ENCODE data around the gene ANKRD28.

DNA sequence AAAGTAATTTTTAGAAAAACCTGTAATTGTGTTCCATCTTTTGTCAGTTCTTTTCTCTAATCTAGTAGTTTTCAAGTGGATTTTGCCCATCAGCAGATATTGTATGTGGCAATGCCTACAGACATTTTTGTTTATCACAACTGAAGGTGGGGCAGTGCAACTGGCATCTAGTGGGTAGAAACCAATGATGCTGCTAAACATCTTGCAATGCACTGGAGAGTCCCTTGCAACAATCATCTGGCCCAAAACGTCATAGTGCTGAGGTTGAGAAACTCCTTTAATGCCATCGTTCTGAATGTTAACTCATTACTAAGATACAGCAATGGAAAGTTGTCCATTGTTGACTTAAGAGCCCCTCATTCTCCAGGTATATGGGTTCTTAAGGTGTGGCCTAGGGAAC, 116.1 kb downstream of the ANKRD28 start:
- TF ChIP-seq, protein P1, sequence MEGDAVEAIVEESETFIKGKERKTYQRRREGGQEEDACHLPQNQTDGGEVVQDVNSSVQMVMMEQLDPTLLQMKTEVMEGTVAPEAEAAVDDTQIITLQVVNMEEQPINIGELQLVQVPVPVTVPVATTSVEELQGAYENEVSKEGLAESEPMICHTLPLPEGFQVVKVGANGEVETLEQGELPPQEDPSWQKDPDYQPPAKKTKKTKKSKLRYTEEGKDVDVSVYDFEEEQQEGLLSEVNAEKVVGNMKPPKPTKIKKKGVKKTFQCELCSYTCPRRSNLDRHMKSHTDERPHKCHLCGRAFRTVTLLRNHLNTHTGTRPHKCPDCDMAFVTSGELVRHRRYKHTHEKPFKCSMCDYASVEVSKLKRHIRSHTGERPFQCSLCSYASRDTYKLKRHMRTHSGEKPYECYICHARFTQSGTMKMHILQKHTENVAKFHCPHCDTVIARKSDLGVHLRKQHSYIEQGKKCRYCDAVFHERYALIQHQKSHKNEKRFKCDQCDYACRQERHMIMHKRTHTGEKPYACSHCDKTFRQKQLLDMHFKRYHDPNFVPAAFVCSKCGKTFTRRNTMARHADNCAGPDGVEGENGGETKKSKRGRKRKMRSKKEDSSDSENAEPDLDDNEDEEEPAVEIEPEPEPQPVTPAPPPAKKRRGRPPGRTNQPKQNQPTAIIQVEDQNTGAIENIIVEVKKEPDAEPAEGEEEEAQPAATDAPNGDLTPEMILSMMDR (IDR thresholded peaks at IDR 0.05; ENCODE audit: low read length), result no peak
- no peak for TF ChIP-seq EZH2 (optimal IDR thresholded peaks at IDR 0.05; ENCODE audit: low read depth, low read length)
